Measurements from ENCODE around the gene SENP2.

The SENP2 gene

DNA sequence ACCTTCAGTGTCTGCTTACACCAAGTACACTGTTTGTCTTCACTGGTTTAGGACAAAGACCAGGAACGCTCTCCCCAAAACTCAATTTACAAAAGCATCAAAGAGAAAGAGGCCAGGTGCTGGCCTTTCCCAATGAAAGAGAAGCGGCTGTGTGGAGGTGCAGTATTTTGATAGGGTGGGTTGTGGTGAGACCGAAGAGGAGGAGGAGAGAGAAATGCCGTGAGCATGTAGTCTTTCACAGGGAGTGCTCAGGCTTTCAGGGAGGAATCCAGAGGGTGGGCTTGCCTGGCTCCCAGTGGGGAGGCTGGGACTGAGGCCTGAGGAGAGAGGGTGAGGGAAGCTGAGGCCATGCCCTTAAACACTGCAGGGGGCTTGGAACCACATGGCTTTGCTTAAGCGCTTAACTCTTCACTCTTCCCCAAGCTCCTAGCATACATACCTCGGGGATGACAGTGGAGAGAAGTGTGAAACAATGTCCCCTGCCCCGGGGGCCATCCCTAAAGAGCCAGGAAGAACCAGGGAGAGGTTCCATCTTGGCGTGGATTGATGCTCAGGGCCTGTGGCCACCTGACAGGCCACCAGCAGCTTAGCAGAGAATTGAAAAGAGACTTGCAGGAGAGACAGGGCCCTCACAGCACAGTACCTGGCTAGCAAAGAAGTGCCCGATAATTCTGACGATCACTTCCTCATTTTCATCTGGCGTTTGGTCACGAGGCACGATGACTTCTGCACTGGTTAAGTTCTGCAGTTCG, 60.5 kb downstream of the SENP2 start:
- no peak overlapping the region for H3K4me3 Mint-ChIP-seq
- no peaks in the 10 kb centered on the region for H3K9me3 Mint-ChIP-seq
- TF ChIP-seq, protein P1, sequence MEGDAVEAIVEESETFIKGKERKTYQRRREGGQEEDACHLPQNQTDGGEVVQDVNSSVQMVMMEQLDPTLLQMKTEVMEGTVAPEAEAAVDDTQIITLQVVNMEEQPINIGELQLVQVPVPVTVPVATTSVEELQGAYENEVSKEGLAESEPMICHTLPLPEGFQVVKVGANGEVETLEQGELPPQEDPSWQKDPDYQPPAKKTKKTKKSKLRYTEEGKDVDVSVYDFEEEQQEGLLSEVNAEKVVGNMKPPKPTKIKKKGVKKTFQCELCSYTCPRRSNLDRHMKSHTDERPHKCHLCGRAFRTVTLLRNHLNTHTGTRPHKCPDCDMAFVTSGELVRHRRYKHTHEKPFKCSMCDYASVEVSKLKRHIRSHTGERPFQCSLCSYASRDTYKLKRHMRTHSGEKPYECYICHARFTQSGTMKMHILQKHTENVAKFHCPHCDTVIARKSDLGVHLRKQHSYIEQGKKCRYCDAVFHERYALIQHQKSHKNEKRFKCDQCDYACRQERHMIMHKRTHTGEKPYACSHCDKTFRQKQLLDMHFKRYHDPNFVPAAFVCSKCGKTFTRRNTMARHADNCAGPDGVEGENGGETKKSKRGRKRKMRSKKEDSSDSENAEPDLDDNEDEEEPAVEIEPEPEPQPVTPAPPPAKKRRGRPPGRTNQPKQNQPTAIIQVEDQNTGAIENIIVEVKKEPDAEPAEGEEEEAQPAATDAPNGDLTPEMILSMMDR (IDR thresholded peaks at IDR 0.05; ENCODE audit: unreplicated experiment in 3 of 3) = no peak
- peaks cover 75% of the 10 kb centered on the region for H3K36me3 Mint-ChIP-seq (ENCODE audit: low read depth)
- H3K27ac Mint-ChIP-seq = peak overlapping the region; percentile 44 to 88 (median 71)
- H3K27me3 Mint-ChIP-seq (ENCODE audit: low read depth) = no peaks in the 10 kb centered on the region
- peaks cover 26% of the 10 kb centered on the region for H3K4me1 Mint-ChIP-seq

DNA sequence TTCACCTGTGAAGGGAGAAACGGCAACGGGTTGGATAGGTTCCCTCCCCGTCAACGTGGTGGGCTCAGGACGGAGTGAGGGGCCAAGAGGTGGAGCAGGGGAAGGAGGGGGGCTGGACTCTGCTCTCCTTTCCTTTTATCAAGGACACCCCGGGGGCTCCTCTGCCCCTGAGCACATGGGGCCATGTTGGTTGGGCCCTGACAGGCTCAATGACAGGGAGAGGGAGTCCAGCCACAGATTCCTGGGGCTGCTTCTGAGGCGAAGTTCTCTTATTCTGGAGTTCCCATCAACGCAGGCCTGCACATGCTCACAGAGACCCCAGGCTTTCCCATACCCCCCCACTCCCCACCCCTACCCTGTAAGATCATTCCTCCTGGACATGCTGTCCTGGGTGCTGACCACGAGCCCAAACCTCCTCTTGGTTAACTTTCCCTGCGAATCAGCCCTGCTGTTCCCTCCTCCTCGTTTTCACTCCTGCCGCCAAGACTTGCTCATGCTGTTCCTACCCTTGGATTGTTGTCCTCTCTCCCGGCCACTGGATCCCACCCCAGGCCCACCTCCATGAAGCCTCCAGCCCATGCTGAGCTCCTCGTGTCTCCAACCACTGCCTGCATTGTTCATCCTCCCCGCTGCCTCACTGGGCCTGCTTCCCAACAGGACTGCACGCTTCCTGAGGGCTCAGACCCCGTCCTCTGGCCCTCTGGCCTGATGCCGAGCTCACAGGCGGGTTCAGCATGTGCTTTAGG, 61.2 kb downstream of the SENP2 start:
- H3K27ac Mint-ChIP-seq = peak overlapping the region in 2 of 3 experiments; percentile 71 to 88
- no peaks in the 10 kb centered on the region for H3K9me3 Mint-ChIP-seq
- TF ChIP-seq, protein P1 (IDR thresholded peaks at IDR 0.05; ENCODE audit: unreplicated experiment in 3 of 3) = no peak
- no peaks in the 10 kb centered on the region for H3K27me3 Mint-ChIP-seq (ENCODE audit: low read depth)
- H3K4me1 Mint-ChIP-seq = peaks cover 26% of the 10 kb centered on the region
- peaks cover 77% of the 10 kb centered on the region for H3K36me3 Mint-ChIP-seq (ENCODE audit: low read depth)
- no peak overlapping the region for H3K4me3 Mint-ChIP-seq

DNA sequence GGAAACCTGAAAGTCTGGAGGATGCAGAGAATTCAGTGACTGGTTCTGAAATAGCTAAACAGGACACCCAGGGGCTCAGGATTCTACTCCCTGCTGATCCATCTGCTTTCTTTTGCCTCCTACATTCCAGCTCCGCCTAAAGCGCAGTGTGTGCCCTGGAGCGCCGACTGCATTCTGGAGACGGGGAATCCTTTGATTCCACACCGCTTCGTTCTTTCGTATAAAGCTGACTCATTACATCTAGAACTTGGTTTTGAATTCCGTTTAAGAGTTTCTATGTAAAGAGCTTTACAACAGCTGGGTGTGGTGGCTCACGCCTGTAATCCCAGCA, 61.8 kb downstream of the SENP2 start:
- TF ChIP-seq, protein P1 (IDR thresholded peaks at IDR 0.05; ENCODE audit: unreplicated experiment in 3 of 3) = no peak
- Mint-ChIP-seq H3K4me3 (no peak overlapping the region), H3K27ac (peak overlapping the region in 2 of 3 experiments; percentile 31 to 78), H3K27me3 (ENCODE audit: low read depth) (no peaks in the 10 kb centered on the region), H3K36me3 (ENCODE audit: low read depth) (peaks cover 77% of the 10 kb centered on the region), H3K9me3 (no peaks in the 10 kb centered on the region), H3K4me1 (peaks cover 26% of the 10 kb centered on the region)

DNA sequence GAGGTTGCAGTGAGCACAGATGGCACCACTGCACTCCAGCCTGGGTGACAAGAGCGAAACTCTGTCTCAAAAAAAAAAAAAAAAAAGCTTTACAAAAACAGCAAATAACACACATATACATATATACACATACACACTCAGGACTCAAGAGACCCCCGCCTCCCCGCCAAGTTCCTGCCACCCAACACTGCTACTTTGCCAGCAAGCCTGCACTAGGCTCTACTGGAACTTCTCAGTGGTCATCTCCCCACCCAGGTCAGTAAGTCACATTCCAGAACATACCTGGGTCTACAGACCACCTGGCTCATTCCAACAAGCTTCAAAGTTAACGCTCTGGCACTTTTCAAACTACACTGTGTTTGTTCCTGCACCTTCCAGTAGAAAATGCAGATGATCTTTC, 62.3 kb downstream of the SENP2 start:
- H3K27me3 Mint-ChIP-seq (ENCODE audit: low read depth) = no peaks in the 10 kb centered on the region
- H3K27ac Mint-ChIP-seq = peak overlapping the region in 2 of 3 experiments; percentile 52 to 72
- TF ChIP-seq, protein P1 (IDR thresholded peaks at IDR 0.05; ENCODE audit: unreplicated experiment in 3 of 3) = no peak
- no peak overlapping the region for H3K4me3 Mint-ChIP-seq
- peaks cover 26% of the 10 kb centered on the region for H3K4me1 Mint-ChIP-seq
- H3K9me3 Mint-ChIP-seq = no peaks in the 10 kb centered on the region
- H3K36me3 Mint-ChIP-seq (ENCODE audit: low read depth) = peaks cover 77% of the 10 kb centered on the region

DNA sequence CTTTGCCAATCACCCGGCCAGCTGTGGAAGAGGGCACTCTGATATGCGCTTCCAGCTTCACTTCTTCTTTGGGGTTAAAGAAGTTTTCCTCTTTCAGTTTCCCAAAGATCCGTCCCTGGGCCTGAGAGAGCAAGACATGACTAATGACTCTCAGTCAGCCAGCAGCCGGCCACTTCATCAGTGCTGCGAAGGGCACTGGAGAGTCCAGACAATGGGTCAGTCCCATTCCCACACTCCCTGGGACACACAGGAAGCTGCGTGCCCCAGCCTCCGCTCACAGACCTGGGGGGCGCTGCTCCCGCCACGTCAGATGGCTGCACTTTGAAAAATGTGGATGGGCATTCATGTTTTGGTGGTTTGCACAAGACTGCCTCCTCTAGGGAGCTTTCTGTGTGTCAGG, 63.3 kb downstream of the SENP2 start:
- H3K27me3 Mint-ChIP-seq (ENCODE audit: low read depth) = no peaks in the 10 kb centered on the region
- peaks cover 83% of the 10 kb centered on the region for H3K36me3 Mint-ChIP-seq (ENCODE audit: low read depth)
- TF ChIP-seq, protein P1 (IDR thresholded peaks at IDR 0.05; ENCODE audit: unreplicated experiment in 3 of 3) = no peak
- peaks cover 26% of the 10 kb centered on the region for H3K4me1 Mint-ChIP-seq
- H3K27ac Mint-ChIP-seq = no peak overlapping the region
- H3K4me3 Mint-ChIP-seq = no peak overlapping the region
- H3K9me3 Mint-ChIP-seq = no peaks in the 10 kb centered on the region
